K562 (cell line): ENCODE results near the gene SPATA19. TPM values are rescaled to one million over a fixed set of nuclear protein-coding genes. Genes with fewer than 3 reads are reported as not detected.

Source experiments
- ATAC-seq: fragments of 200-7000 bp; cut with Tn5 transposase; 3 replicates; pipeline ENCODE4 v1.9.1; 2020; ENCODE audit warnings: moderate library complexity
- BruUV-seq: library from RNA; stranded (reverse); fragments of 400-500 nt; replicated peaks from 2 replicates; lab custom pipeline; 2021; lab: Mats Ljungman, UMichigan
- CTCF ChIA-PET: fragments of 300-600 bp; formaldehyde crosslinking; extraction: SDS; loops from one replicate; lab custom pipeline; 2021; ENCODE audit warnings: low intra/inter-chr PET ratio; lab: Yijun Ruan, JAX
- POLR2A ChIA-PET: fragments of 300-600, 350-650 bp; sonication (Branson Sonifier 250); formaldehyde crosslinking; extraction: SDS; loops from one replicate; lab custom pipeline; 2021; ENCODE audit warnings: antibody characterized with exemption, inconsistent platforms; lab: Yijun Ruan, JAX
- DNase-seq, 4 experiments: peaks; one replicate each; pipeline versions ENCODE4 v3.0.0 to v3.0.0-alpha.2; 2011 to 2018; ENCODE audit warnings: low spot score in 3 of 4, mixed read lengths in 3 of 4; ENCODE audit errors: extremely low read depth in 1 of 4
- FAIRE-seq: peaks from 2 replicates; lab custom pipeline; 2011; peaks lifted over from hg19 to GRCh38; lab: Jason Lieb, UNC
- H2AFZ ChIP-seq: 2 replicates; pipeline ENCODE4 v1.6.0; 2011; ENCODE audit warnings: low read depth, low read length, control low read depth, inconsistent platforms
- H3K27ac ChIP-seq: fragments of 200-600 bp; 3 replicates; pipeline ENCODE4 v1.8.0; 2011; ENCODE audit warnings: low read depth, mild to moderate bottlenecking, control low read depth, inconsistent platforms, low read length, moderate library complexity, mixed read lengths; ENCODE audit errors: extremely low read depth
- H3K27me3 ChIP-seq, 2 experiments: fragments of 300-600 bp in 1 of 2; 2 replicates in 1 of 2; 3 replicates in 1 of 2; pipeline versions ENCODE4 v1.6.0 to v1.8.0; 2011; ENCODE audit warnings: inconsistent platforms in 2 of 2, low read length in 2 of 2, mild to moderate bottlenecking in 1 of 2, mixed read lengths in 1 of 2, moderate library complexity in 1 of 2; ENCODE audit not compliant: control insufficient read depth in 2 of 2, insufficient read depth in 2 of 2
- H3K36me3 ChIP-seq: fragments of 300-600 bp; 3 replicates; pipeline ENCODE4 v1.8.0; 2011; ENCODE audit warnings: mild to moderate bottlenecking, low read length, inconsistent platforms; ENCODE audit not compliant: control insufficient read depth, insufficient read depth
- H3K4me1 ChIP-seq, 2 experiments: fragments of 200-600 bp in 1 of 2; replicated peaks in 1 of 2; 2 replicates in 1 of 2; 3 replicates in 1 of 2; pipeline versions ENCODE4 v1.5.1 to v1.8.0; 2011; ENCODE audit warnings: inconsistent platforms in 2 of 2, low read length in 2 of 2, mild to moderate bottlenecking in 1 of 2, mixed read lengths in 1 of 2, moderate library complexity in 1 of 2; ENCODE audit not compliant: control insufficient read depth in 2 of 2, insufficient read depth in 2 of 2
- H3K4me2 ChIP-seq: 2 replicates; pipeline ENCODE4 v1.6.1; 2011; ENCODE audit warnings: low read length, control low read depth, inconsistent platforms, mixed read lengths; ENCODE audit not compliant: insufficient read depth
- H3K4me3 ChIP-seq: fragments of 200-600 bp; sonication (generic), shearing (Covaris generic); 2 replicates; pipeline ENCODE4 v1.5.1; 2016; ENCODE audit warnings: control low read depth, inconsistent platforms
- H3K79me2 ChIP-seq: fragments of 200-600 bp; 3 replicates; pipeline ENCODE4 v1.8.0; 2011; ENCODE audit warnings: low read length, inconsistent platforms; ENCODE audit not compliant: control insufficient read depth, insufficient read depth
- H3K9ac ChIP-seq, 2 experiments: 2 replicates each; pipeline versions ENCODE4 v1.6.0 to v1.6.1; 2011; ENCODE audit warnings: low read depth in 2 of 2, low read length in 2 of 2, control low read depth in 1 of 2, inconsistent platforms in 1 of 2, mild to moderate bottlenecking in 1 of 2, mixed read lengths in 1 of 2; ENCODE audit not compliant: insufficient read depth in 1 of 2
- H3K9me1 ChIP-seq: one replicate; pipeline ENCODE4 v1.6.0; 2011; ENCODE audit warnings: inconsistent platforms, mild to moderate bottlenecking, low read length, moderate library complexity; ENCODE audit not compliant: control insufficient read depth, insufficient read depth
- H3K9me3 ChIP-seq: replicated peaks from 2 replicates; pipeline ENCODE4 v1.5.1; 2011; ENCODE audit warnings: low read depth, low read length, inconsistent platforms; ENCODE audit not compliant: control insufficient read depth, insufficient read depth
- H4K20me1 ChIP-seq: replicated peaks from 2 replicates; pipeline ENCODE4 v1.6.1; 2011; ENCODE audit warnings: low read length, inconsistent platforms, mixed read lengths; ENCODE audit not compliant: control insufficient read depth, insufficient read depth
- CBFA2T2 ChIP-seq: fragments of 450-650 bp; conservative IDR thresholded peaks from 2 replicates; pipeline ENCODE4 v1.6.1; 2017; ENCODE audit warnings: mild to moderate bottlenecking
- FOXK1 ChIP-seq: sonication (generic); formaldehyde crosslinking; IDR thresholded peaks from 2 replicates; pipeline ENCODE4 v1.8.0; 2022; ENCODE audit warnings: missing genetic modification reagents, mild to moderate bottlenecking, borderline replicate concordance
- KAT8 ChIP-seq: fragments of 450-650 bp; IDR thresholded peaks from 2 replicates; pipeline ENCODE4 v1.6.1; 2016; ENCODE audit warnings: low read depth, mild to moderate bottlenecking
- KLF1 ChIP-seq: fragments of 450-650 bp; IDR thresholded peaks from 2 replicates; pipeline ENCODE4 v1.6.1; 2016; ENCODE audit warnings: missing genetic modification characterization, missing compliant biosample characterization
- MTA2 ChIP-seq: fragments of 450-650 bp; IDR thresholded peaks from 2 replicates; pipeline ENCODE4 v1.6.1; 2016; ENCODE audit warnings: low read depth
- NUFIP1 ChIP-seq: fragments of 450-650 bp; IDR thresholded peaks from 2 replicates; pipeline ENCODE4 v1.6.1; 2018; ENCODE audit not compliant: partially characterized antibody
- PHTF2 ChIP-seq: fragments of 250-450 bp; sonication (Bioruptor Pico); IDR thresholded peaks from 2 replicates; pipeline ENCODE4 v1.5.0; 2021; ENCODE audit warnings: mild to moderate bottlenecking
- RNF2 ChIP-seq: sonication (generic); IDR thresholded peaks from 2 replicates; pipeline ENCODE4 v1.6.1; 2016
- WGBS: fragments of 100-300 bp; shearing (Covaris generic); methylation state at CpG from one replicate; pipeline ENCODE4 v1.1.6; 2016; ENCODE audit warnings: low coverage, mixed read lengths; ENCODE audit not compliant: insufficient coverage; ENCODE audit errors: missing lambda C conversion rate; 5-methylcytosine and 5-hydroxymethylcytosine counted together
- in situ Hi-C: fragments of 300-500 bp; cut with MboI; formaldehyde crosslinking; loops from 4 replicates; pipeline ENCODE4 v1.15.0; 2018; ENCODE audit warnings: inconsistent platforms, mixed read lengths
- intact Hi-C: fragments of 100-400 bp; cut with micrococcal nuclease; formaldehyde crosslinking; loops from 2 replicates; pipeline ENCODE4 v1.14.2; 2022
- polyA plus RNA-seq, 8 experiments: library from polyadenylated mRNA; depleted of rRNA in 4 of 8; stranded (reverse) in 5 of 8; unstranded in 3 of 8; fragments of >200 nt; fragmentation: Nextera tagmentation in 2 of 8; fragmentation: Illumina TruSeq in 1 of 8; extraction: Ambion mirVana in 2 of 8; extraction: Trizol in 1 of 8; gene quantifications; 2 replicates each; pipeline versions ENCODE4 v1.2.1 to v1.2.3, GENCODE V29; 2011 to 2014; ENCODE audit warnings: inconsistent platforms in 1 of 8, missing spikeins in 1 of 8
- total RNA-seq, 7 experiments: library from RNA; depleted of rRNA in 6 of 7; stranded (reverse); fragments of >200 nt in 6 of 7; fragmentation: Illumina TruSeq in 2 of 7; extraction: Trizol in 2 of 7; gene quantifications; 2 replicates each; pipeline versions ENCODE4 v1.2.1 to v1.2.3, GENCODE V29; 2011 to 2021; ENCODE audit warnings: low replicate concordance in 1 of 7
- TF ChIP-seq, protein P1 (sequence below): sonication (generic); formaldehyde crosslinking; IDR thresholded peaks from 2 replicates; pipeline ENCODE4 v1.4.0; 2020; ENCODE audit warnings: mild to moderate bottlenecking, missing genetic modification reagents
- TF ChIP-seq, protein P2 (sequence below), 2 experiments: IDR thresholded peaks in 1 of 2; conservative IDR thresholded peaks in 1 of 2; 2 replicates each; pipeline ENCODE4 v1.6.1; 2016; ENCODE audit warnings: low read depth in 2 of 2, mild to moderate bottlenecking in 1 of 2, missing compliant biosample characterization in 1 of 2, missing genetic modification characterization in 1 of 2, moderate library complexity in 1 of 2
- TF ChIP-seq, protein P3 (sequence below): fragments of 200-800 bp; sonication (Bioruptor generic); IDR thresholded peaks from 2 replicates; pipeline ENCODE4 v1.6.1; 2017; ENCODE audit warnings: missing genetic modification characterization, missing compliant biosample characterization

SPATA19 gene
- total and polyA plus RNA-seq, 9 of the 15 experiments (the other 6 are each of a cell fraction or from before 2014, with no cell fraction given) = not detected

DNA sequence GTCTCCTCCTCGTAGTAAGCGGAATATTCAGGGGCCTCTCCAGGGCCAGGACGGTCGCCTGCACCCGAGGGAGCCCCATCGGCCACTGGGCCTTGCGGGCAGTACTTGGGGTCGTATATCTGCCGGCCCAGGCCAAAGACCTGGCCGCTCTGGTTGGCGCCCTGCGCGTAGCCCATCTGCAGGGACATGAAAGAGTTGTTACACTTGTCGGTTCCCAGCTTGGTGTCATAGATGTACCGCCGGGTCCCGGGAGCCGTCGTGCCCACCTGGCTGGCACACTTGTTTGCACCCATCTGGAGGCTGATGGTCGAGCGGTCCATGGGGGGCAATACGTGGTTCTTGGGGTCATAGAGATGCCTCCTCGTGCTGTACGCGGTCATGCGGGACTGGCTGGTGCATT lies 19.4 kb upstream of the SPATA19 start:
- no TSS peak for BruUV-seq

More for the DNA sequence above, 19.4 kb upstream of the SPATA19 start:
- in situ Hi-C loops = no loop called here
- no peak for TF ChIP-seq CBFA2T2
- no peak for TF ChIP-seq KLF1 (tag)
- no peak for TF ChIP-seq FOXK1
- TF ChIP-seq RNF2 = no peak
- no peak for TF ChIP-seq PHTF2 (CRISPR knock-in tag)
- no peak for TF ChIP-seq KAT8
- TF ChIP-seq NUFIP1 = no peak
- no peak for TF ChIP-seq MTA2
- TF ChIP-seq, protein P1, sequence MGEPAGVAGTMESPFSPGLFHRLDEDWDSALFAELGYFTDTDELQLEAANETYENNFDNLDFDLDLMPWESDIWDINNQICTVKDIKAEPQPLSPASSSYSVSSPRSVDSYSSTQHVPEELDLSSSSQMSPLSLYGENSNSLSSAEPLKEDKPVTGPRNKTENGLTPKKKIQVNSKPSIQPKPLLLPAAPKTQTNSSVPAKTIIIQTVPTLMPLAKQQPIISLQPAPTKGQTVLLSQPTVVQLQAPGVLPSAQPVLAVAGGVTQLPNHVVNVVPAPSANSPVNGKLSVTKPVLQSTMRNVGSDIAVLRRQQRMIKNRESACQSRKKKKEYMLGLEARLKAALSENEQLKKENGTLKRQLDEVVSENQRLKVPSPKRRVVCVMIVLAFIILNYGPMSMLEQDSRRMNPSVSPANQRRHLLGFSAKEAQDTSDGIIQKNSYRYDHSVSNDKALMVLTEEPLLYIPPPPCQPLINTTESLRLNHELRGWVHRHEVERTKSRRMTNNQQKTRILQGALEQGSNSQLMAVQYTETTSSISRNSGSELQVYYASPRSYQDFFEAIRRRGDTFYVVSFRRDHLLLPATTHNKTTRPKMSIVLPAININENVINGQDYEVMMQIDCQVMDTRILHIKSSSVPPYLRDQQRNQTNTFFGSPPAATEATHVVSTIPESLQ (CRISPR knock-in tag) = no peak
- TF ChIP-seq, protein P2, sequence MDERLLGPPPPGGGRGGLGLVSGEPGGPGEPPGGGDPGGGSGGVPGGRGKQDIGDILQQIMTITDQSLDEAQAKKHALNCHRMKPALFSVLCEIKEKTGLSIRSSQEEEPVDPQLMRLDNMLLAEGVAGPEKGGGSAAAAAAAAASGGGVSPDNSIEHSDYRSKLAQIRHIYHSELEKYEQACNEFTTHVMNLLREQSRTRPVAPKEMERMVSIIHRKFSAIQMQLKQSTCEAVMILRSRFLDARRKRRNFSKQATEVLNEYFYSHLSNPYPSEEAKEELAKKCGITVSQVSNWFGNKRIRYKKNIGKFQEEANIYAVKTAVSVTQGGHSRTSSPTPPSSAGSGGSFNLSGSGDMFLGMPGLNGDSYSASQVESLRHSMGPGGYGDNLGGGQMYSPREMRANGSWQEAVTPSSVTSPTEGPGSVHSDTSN (CRISPR knock-in tag; IDR thresholded peaks at IDR 0.05; ENCODE audit: low read depth) = no peak
- TF ChIP-seq, protein P2 (tag; conservative IDR thresholded peaks at IDR 0.05; ENCODE audit: low read depth) = no peak
- TF ChIP-seq, protein P3, sequence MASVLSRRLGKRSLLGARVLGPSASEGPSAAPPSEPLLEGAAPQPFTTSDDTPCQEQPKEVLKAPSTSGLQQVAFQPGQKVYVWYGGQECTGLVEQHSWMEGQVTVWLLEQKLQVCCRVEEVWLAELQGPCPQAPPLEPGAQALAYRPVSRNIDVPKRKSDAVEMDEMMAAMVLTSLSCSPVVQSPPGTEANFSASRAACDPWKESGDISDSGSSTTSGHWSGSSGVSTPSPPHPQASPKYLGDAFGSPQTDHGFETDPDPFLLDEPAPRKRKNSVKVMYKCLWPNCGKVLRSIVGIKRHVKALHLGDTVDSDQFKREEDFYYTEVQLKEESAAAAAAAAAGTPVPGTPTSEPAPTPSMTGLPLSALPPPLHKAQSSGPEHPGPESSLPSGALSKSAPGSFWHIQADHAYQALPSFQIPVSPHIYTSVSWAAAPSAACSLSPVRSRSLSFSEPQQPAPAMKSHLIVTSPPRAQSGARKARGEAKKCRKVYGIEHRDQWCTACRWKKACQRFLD = no peak
- TF ChIP-seq, all 486 proteins: peak for 0
- DNase-seq (no peak), ATAC-seq (no peak), FAIRE-seq (no peak)
- CTCF ChIA-PET = no interaction called here
- no peaks in the 10 kb centered on the region for H3K79me2 ChIP-seq
- no peak overlapping the region for H3K27ac ChIP-seq
- H3K9me3 ChIP-seq = no peaks in the 10 kb centered on the region
- no peak overlapping the region for H3K4me3 ChIP-seq
- H3K4me1 ChIP-seq = no peaks in the 10 kb centered on the region
- H3K9me1 ChIP-seq = no peaks in the 10 kb centered on the region
- 0 out of 5 replicates have a peak, but pooled peaks cover 0 to 4% of the 10 kb centered on the region in 2 experiments for H3K27me3 ChIP-seq
- no peak overlapping the region for H3K9ac ChIP-seq
- 7% methylated on average over 21 of the region's 26 CpGs for WGBS
- POLR2A ChIA-PET = no interaction called here
- no peak overlapping the region for H3K4me2 ChIP-seq
- intact Hi-C loops = no loop called here
- no peak overlapping the region for H2AFZ ChIP-seq
- H4K20me1 ChIP-seq = no peaks in the 10 kb centered on the region
- H3K36me3 ChIP-seq = no peaks in the 10 kb centered on the region
